Measurements from ENCODE around the gene ZIM2. TPM values are rescaled to one million over a fixed set of nuclear protein-coding genes. Genes with fewer than 3 reads are reported as not detected.

The ZIM2 gene
- total RNA-seq, 4 donors from 2014 or later, result 0.36 to 0.88 TPM; not detected in 2

- DNase-seq (ENCODE audit: low spot score) (peak; percentile 91), ATAC-seq (ENCODE audit: low FRiP score) (peak; percentile 72)
- TF ChIP-seq, protein P1, sequence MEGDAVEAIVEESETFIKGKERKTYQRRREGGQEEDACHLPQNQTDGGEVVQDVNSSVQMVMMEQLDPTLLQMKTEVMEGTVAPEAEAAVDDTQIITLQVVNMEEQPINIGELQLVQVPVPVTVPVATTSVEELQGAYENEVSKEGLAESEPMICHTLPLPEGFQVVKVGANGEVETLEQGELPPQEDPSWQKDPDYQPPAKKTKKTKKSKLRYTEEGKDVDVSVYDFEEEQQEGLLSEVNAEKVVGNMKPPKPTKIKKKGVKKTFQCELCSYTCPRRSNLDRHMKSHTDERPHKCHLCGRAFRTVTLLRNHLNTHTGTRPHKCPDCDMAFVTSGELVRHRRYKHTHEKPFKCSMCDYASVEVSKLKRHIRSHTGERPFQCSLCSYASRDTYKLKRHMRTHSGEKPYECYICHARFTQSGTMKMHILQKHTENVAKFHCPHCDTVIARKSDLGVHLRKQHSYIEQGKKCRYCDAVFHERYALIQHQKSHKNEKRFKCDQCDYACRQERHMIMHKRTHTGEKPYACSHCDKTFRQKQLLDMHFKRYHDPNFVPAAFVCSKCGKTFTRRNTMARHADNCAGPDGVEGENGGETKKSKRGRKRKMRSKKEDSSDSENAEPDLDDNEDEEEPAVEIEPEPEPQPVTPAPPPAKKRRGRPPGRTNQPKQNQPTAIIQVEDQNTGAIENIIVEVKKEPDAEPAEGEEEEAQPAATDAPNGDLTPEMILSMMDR (IDR thresholded peaks at IDR 0.05), result no peak
Measured at GRCh38 chr19:56838909-56839651, 1.4 kb downstream of the ZIM2 start.

DNA sequence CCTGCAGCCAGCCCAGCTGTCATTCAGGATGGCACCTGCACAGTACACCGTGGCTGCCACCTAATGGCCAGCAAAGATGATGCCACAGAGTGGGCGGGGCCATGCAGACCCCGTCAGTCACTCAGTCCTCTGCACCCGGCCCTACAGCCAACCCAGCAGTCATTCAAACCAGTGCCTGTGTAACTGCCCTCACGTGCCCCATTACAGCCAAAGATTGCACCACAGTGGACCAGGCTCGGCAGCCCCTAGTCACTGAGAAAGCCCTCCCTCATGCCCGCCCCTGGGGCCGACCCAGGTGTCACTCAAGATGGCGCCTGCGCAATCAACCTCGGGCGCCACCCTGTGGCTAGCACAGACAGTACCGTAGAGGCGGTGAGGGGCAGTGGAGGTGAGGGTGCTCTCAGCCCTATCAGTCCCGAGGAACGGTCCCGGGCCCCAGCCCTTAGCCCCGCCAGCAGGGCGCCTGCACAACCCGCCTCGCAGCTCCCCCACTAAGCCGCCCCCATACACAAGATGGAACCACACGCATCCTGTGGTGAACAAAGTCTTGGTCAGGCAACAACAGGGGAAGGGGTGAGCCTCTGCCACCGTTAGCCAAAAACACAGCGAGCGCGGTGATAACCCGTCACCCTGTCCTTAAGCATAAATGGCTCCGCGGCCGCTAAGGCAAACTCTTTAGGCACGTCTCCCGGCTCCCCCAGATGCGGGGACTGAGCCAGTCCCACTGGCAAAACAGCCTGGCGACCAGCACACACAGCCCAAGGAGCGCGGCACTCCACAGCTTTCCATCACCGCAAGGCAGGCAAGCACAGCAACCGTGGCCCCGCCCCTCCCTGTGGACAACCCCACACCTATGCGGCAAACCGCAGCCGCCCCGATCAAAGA, 2.3 kb downstream of the ZIM2 start:
- peak; percentile 52 for DNase-seq (ENCODE audit: low spot score)
- ATAC-seq (ENCODE audit: low FRiP score), result peak; percentile 53
- TF ChIP-seq, protein P1 (IDR thresholded peaks at IDR 0.05), result peak in 1 of 3 donors; percentile 8

DNA sequence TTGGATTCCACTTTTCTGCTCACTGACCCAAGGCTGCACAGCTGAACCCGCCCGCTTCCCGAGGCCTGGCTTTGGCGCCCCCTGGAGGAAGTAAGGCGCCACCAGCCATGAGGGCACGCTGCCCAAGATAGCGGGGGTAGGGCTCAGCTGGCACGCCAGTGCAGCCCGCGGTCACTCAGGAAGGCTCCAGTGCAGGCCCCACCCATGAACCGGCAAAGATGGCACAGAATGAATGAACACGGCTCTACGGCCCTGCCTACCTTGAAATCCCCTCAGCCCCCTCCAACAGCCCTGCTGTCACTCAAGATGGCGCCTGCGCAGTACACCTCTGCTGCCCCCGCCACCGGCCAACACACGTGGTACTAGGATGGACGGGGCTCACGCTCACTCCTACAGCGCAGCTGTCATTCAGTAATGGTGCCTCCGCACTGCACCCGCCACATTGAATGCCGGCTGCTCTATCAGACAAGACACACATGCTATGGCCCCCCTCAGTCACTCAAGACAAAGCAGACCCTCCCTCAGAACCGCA, 3.0 kb downstream of the ZIM2 start:
- TF ChIP-seq, protein P1 (IDR thresholded peaks at IDR 0.05), result peak in 1 of 3 donors; percentile 52
- peak; percentile 37 for DNase-seq (ENCODE audit: low spot score)
- peak; percentile 36 for ATAC-seq (ENCODE audit: low FRiP score)

GRCh38 chr19:56837004-56837403, 3.5 kb downstream of the ZIM2 start:
- ATAC-seq (ENCODE audit: low FRiP score), result no peak
- TF ChIP-seq, protein P1 (IDR thresholded peaks at IDR 0.05), result no peak
- DNase-seq (ENCODE audit: low spot score), result no peak

GRCh38 chr19:56836059-56836458, 4.5 kb downstream of the ZIM2 start:
- TF ChIP-seq, protein P1 (IDR thresholded peaks at IDR 0.05), result no peak
- ATAC-seq (ENCODE audit: low FRiP score) (no peak), DNase-seq (ENCODE audit: low spot score) (no peak)

- ATAC-seq (ENCODE audit: low FRiP score), result no peak
- no peak for DNase-seq (ENCODE audit: low spot score)
- TF ChIP-seq, protein P1 (IDR thresholded peaks at IDR 0.05), result no peak
Measured at GRCh38 chr19:56835401-56835800, 5.1 kb downstream of the ZIM2 start.

Data from omental fat pad (tissue), 4 donors.